ENCODE results near the gene NAA20. TPM values are rescaled to one million over a fixed set of nuclear protein-coding genes. Genes with fewer than 3 reads are reported as not detected.

Gene NAA20
- total and polyA plus RNA-seq, 2 of the 13 experiments (the other 11 are each of a cell fraction or from before 2014, with no cell fraction given) = 81.9 to 82.8 TPM

GRCh38 chr20:20052074-20052970, 35.2 kb downstream of the NAA20 start, which contains the start of the genes CFAP61 and CRNKL1 (continued):
- TF ChIP-seq JDP2 (CRISPR knock-in tag; IDR thresholded peaks at IDR 0.05; ENCODE audit: borderline replicate concordance) (no peak), ZNF124 (CRISPR knock-in tag; IDR thresholded peaks at IDR 0.05) (peak; percentile 96), FOSL1 (CRISPR knock-in tag; IDR thresholded peaks at IDR 0.05; ENCODE audit: borderline replicate concordance) (no peak), ZNF839 (CRISPR knock-in tag; IDR thresholded peaks at IDR 0.05; ENCODE audit: borderline replicate concordance) (peak; percentile 86; the same call in 1 of the 2 replicates), ASH2L (IDR thresholded peaks at IDR 0.05; ENCODE audit: insufficient read length, low read depth, low read length) (peak; percentile 99), TEAD2 (CRISPR knock-in tag; IDR thresholded peaks at IDR 0.05) (no peak), HCFC1 (IDR thresholded peaks at IDR 0.05; ENCODE audit: low read depth, low read length) (peak; percentile 83), HMGA1 (CRISPR knock-in tag; conservative IDR thresholded peaks at IDR 0.05) (no peak), AGO1 (IDR thresholded peaks at IDR 0.05; ENCODE audit: low read depth, low read length, poor library complexity, severe bottlenecking) (peak; percentile 83), NFE2L1 (CRISPR knock-in tag; IDR thresholded peaks at IDR 0.05; ENCODE audit: borderline replicate concordance) (peak; percentile 80; the same call in 1 of the 2 replicates), YY1 (IDR thresholded peaks at IDR 0.05; ENCODE audit: insufficient read depth, insufficient replicate concordance, low read depth, low read length) (peak; percentile 92), CEBPZ (IDR thresholded peaks at IDR 0.05; ENCODE audit: low read length) (no peak), ZNF512B (CRISPR knock-in tag; IDR thresholded peaks at IDR 0.05; ENCODE audit: borderline replicate concordance) (peak; percentile 88; the same call in 1 of the 2 replicates), WIZ (CRISPR knock-in tag; IDR thresholded peaks at IDR 0.05) (peak; percentile 92), ZNF253 (CRISPR knock-in tag; IDR thresholded peaks at IDR 0.05; ENCODE audit: borderline replicate concordance) (no peak), FOXP1 (IDR thresholded peaks at IDR 0.05) (no peak), FOXP1 (CRISPR knock-in tag; IDR thresholded peaks at IDR 0.05) (peak; percentile 48; the same call in 1 of the 2 replicates), ZNF282 (IDR thresholded peaks at IDR 0.05; ENCODE audit: partially characterized antibody) (no peak), SP1 (IDR thresholded peaks at IDR 0.05) (no peak), SP1 (CRISPR knock-in tag; IDR thresholded peaks at IDR 0.05) (peak; percentile 75; the same call in 1 of the 2 replicates), HNF1B (CRISPR knock-in tag; IDR thresholded peaks at IDR 0.05) (peak; percentile 97), MED1 (CRISPR knock-in tag; IDR thresholded peaks at IDR 0.05) (peak; percentile 92), GZF1 (CRISPR knock-in tag; IDR thresholded peaks at IDR 0.05) (peak; percentile 81; the same call in 1 of the 2 replicates)
